Measurements from ENCODE around the gene RASSF1.
A peak's percentile ranks its signal among the peaks of the same experiment; 100 is the strongest.

The RASSF1 gene

DNA sequence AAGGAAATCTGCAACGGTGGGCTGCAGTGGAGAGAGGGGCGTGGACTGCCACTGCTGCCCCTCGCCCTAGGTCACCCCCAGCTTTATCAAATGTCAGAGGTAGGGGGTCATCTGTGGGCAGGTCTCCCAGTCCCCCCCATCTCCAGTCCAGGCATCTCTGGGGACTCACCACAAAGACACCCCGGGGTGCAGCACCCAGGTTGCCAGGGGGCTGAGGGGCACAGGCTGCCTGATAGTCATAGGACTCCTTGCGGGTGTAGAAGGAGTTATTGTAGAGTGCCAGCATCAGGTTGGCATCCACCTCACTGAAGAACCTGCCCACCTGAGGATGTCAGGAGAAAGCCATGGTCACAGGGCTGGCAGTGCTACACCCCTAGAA lies 25.2 kb upstream of the RASSF1 start:
- no peak for DNase-seq (ENCODE audit: low read depth, low spot score)

DNA sequence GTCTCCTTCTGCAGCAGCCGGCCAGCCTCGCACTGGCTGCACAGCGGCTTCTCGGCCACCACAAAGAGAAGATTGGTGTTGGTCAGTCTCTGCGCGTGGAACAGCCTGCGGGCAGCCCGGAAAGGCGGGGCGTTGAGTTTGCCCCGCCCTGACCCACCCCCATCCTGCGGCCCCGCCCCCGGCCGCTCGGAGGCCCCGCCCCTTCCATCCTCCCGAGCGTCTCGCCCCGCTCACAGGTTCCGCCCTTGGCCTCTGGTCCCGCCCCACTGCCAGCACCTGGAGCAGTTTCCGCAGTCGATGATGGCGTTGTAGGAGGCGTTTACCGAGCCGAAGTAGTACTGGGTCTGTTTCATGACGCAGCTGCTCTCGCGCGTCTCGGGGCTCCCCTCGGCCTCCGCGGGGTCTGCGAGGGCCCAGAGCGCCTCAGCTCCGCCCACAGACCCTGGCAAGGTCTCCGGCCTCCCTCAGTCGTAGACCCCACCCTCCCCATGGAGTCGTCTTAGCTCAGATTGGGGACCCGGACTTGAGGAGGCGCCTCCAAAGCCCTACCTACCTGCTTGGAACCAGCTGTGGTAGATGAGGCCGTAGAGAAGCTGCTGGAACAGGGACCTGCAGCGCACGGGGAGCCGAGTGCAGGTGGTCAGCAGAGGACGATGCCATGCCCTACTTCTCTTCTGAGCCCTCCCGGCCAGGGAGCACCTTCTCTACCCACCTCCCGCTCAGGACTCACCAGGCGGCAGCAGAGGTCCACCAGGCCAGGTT lies 24.6 kb upstream of the RASSF1 start:
- no peak for DNase-seq (ENCODE audit: low read depth, low spot score)

DNA sequence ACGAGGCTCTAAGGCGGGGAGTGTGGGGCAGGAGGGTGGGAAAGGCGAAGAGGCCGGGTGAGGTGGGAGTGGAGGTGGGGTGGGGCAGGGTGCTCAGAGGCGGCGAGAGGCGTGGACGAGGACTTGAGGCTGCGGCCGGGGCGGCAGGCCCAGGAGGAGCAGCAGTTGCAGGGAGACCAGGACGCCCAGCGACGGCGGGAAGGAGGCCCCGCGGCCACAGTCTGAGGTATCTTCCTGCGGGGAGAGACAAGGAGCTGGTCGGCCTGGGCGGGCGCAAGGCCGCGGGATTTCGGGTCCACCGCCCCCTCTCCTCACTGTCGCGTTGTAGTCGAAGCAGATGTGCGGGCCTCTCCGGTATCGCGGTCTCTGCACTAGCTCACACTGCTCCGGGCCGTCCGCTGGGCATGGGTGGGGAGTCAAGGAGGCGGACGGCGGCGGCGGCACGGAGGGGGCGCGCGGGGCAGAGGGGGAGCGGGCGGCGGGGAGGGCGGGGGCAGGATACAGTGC lies 24.0 kb upstream of the RASSF1 start:
- no peak for DNase-seq (ENCODE audit: low read depth, low spot score)

DNA sequence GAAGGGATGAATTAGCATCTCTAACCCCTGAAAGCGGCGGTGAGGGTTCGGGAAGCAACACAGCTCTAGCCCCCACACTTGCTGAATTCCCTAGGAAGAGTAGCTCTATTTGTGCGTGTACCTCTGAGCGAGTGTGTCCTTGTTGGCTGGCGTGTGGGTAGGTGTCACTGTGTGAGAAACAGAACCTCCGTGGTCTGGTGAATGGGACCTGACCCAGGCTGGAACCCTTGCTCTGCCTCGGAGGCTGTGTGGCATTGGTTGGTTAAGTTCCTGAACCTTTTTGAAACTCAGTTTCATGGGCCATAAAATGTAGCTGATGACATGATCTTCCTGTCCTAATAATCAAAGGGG lies 19.1 kb upstream of the RASSF1 start:
- no peak for DNase-seq (ENCODE audit: low read depth, low spot score)

DNA sequence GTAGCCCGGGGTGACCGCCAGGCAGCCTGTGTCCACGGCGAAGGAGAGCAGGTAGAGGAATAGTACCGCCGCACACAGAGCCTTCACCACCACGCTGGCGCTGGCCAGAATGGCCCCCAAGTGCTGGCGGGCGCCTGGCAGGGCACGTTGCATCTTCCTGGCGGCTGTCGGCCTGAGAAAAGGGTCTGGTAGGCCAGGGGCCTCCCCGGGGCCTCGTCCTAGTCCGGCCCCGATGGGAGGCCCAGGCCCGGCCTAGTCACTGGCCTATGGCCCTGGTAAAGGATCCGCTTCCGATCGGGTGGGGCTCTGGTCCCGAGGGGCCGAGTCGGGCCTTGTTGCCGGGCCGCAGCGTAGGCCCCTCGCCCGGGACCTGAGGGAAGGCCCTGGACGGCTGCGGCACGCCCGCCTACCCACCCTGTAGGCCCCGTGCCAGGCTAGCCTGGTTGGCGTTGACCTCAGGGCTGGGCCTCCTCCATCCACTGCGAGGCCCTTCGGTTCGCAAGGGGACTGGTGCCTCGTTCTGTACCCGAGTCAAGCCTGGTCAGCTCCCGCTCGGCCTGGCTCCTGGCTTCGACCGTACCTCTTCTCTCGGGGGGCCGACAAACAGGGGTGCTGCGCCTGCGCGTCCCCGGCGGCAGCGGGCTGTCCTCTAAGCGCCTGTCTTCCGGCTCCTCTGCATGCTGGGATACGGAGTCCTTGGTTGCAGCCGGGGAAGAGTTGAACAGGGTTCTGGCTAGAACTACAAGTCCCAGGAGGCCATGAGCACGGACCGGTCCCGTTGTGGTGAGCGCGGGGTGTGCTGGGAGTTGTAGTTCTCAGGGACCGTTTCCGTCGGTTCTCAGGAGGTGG lies 18.5 kb upstream of the RASSF1 start, which contains the start of gene TMEM115:
TSS of gene TMEM115 (minus strand) at position 611 of the 849 bp plus-strand sequence. CDS start at position 153, 458 bp downstream.
- DNase-seq (ENCODE audit: low read depth, low spot score) = peak; percentile 99

DNA sequence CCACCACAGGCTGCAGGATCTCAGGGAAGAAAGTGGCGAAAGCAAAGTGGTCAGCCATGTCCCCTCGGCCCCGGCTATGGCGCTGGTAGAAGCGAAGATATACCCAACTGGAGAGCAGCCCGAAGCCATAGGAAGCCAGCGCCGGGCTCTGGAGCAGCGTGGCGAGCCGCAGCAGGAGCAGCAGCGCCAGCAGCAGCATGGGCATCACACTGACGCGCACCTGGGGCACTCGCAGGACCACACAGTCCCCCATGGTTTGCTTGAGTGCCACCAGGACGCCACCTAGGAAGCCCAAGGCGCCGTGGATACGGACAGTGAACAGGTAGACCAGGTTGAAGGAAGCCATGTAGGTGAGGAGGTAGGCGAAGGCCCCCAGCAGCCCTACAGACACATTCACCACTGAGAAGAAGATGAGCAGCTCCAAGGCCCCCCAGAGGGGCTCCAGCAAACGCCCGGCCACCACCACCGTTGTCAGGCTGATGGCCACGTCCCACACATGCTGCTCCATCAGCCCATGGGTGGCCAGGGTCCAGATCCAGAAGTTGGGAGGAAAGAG lies 17.8 kb upstream of the RASSF1 start:
- no peak for DNase-seq (ENCODE audit: low read depth, low spot score)

DNA sequence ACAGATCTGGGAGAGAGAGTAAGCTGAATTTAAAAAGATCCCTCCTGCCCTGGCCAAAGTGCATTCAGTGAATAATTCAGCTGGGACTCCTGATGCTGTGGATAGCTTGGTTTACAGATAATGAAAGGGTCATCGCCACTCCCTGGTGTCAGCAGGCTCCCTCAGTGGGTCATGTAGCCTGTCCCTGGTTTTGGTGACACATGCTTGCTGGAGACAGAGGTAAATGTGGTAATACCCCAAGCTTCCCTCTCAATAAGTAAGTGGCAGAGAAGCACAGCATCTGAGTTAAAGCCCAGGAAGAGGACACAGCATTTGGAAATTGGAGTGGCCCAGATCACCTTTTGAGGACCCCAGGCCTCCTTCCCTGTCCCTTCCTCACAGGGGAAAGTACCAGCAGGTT lies 16.8 kb upstream of the RASSF1 start:
- DNase-seq (ENCODE audit: low read depth, low spot score) = no peak

DNA sequence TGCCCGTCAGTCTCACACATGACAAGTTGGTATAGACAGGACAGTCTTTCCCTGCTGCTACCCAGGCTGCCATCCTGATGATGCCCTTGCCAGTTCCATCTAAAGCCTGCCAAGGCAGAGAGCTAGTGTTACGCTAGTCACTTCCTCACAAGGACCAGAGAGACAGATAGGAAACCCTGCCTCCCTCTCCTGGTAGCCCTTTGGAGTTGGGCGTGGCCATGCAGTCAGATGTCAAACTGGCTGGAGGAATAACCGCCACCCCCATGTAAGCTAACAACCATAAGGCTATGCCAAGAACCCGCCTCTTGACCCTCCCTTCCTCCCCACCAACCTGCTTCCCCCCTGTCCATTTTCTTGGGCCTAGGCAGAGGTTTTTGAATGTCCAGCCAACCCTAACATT lies 15.9 kb upstream of the RASSF1 start:
- no peak for DNase-seq (ENCODE audit: low read depth, low spot score)

DNA sequence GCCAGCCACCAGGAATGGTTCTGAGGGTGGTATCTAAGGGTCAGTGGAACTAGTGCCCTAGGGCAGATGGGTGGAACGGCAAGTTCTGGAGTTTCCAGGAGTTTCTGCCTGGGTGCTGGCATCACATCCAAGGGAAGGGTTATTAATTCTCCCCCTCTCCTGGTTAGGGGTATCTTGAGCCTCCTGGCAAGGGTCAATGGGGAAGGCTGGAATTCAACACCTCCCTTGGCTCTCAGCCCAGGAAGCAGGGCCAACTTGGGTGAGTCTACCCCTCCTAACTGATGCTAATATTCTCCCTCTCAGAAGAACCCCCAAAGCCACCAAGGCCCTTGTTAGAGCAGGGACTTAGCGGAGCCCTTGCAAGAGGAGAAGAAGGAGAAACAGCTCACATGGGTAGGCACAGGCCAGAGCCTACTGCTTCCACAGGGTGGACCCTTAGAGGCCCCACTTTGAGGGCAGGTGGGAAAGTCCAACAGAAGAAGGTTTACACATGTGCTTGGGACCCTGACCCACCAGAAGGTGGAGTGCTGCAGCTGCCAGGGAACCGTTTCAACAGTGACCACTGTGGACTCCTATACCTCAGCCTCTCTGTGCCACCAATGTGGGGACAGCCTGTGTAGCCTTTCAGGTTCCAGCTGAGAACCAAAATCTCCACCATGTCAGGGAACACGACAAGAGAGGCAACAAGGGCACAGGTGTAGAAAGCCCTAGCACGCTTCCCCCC lies 15.4 kb upstream of the RASSF1 start:
- no peak for DNase-seq (ENCODE audit: low read depth, low spot score)

DNA sequence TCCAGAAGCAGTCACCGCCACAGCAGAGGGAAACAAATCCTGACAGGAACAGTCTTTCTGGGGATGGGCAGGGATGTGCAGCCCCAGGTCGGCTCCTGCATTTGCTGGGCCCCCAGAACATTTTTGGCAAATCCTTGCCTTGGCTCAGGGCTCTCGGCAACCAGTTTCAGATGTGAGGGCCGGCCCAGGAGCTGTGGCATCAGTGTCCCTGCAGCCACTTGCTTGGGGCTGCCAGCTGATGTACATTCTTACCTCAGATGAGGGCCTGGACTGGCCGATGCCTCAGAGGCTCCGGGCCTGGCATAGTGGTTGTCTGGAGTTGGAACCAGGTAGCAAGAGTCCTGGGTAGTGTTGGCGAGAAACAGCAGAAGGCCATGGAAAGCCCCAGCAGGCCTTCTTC lies 14.2 kb upstream of the RASSF1 start:
- no peak for DNase-seq (ENCODE audit: low read depth, low spot score)

DNA sequence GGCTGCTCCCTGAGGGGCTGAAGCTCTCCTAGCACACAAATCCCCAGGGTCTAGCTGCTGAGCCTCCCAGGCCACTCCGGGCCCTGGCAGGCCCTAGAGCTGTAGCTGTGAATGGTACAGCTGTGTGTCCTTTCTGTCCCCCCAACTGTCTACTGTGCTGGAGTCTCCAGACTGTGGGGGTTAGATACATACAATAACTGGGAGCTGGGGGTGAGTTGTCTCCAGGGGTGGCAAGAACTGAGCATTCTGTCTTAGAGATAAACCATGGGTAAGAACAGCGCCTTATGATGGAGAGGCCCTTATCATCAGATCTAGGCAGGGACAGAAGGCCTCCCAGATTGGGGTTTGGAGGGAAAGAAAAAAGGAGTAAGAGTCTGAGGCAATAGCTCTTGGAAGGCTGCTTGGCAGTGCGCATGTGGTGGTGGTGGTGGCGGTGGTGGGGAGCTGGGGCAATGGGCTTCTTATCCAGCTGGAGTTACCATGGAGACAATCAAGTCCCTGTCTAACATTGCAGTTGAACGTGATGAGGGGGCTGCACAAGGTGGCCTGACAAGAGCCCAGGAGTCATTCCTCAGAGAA lies 13.6 kb upstream of the RASSF1 start:
- DNase-seq (ENCODE audit: low read depth, low spot score) = no peak

DNA sequence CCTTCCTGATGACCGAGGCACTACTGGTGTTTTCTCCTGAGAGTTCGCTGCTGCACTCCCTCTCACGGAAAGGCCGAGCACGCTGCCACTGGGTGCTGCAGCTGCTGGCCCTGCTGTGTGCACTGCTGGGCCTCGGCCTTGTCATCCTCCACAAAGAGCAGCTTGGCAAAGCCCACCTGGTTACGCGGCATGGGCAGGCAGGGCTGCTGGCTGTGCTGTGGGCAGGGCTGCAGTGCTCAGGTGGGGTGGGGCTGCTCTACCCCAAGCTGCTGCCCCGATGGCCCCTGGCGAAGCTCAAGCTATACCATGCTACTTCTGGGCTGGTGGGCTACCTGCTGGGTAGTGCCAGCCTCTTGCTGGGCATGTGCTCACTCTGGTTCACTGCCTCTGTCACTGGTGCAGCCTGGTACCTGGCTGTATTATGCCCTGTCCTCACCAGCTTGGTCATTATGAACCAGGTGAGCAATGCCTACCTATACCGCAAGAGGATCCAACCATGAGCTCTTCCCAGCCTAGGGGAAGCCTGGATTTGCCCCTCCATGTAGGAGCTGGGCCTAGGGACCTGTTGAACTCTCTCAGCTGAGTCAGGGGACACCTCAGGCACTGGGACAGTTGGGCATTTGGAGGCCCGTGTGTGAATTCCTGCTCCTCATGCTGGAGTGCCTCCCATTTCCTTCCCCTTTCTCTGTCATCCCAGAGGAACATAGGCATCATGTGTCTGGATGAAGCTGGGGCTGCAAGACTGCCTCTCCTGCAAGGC lies 12.8 kb upstream of the RASSF1 start:
- no peak for DNase-seq (ENCODE audit: low read depth, low spot score)

DNA sequence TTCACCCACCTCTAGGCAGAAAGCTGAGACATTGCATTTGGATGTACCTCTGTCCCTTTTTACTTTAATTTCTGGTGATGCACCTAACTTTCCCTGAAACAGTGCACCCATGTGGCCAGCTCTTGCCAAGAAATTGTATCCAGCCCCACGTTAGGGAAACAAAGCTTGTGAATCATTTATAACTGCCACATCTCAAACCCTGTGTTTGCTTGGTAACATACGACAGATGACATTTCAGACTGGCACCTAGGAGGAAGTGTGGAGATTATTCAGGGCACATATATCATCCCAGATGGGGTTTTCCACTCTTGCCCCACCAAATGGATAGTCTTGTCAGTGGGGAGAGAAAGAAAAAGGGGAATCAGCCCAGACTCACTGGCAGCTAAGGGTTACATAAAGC lies 12.1 kb upstream of the RASSF1 start:
- no peak for DNase-seq (ENCODE audit: low read depth, low spot score)

DNA sequence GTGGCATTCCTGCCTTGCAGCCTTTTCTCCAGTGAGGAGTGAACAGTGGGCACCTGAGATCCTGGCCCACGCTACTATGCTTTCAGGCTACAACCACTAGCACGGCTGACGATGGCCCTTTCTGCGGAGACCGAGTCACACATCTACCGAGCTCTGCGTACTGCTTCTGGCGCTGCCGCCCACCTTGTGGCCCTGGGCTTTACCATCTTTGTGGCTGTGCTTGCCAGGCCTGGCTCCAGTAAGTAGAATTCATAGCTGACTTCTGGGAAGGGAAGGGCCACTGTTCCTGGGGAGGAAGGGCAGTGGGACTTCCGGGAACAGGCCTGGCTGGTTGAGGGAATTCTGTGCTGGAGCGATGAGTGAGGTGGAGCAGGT lies 10.7 kb upstream of the RASSF1 start:
- no peak for DNase-seq (ENCODE audit: low read depth, low spot score)

DNA sequence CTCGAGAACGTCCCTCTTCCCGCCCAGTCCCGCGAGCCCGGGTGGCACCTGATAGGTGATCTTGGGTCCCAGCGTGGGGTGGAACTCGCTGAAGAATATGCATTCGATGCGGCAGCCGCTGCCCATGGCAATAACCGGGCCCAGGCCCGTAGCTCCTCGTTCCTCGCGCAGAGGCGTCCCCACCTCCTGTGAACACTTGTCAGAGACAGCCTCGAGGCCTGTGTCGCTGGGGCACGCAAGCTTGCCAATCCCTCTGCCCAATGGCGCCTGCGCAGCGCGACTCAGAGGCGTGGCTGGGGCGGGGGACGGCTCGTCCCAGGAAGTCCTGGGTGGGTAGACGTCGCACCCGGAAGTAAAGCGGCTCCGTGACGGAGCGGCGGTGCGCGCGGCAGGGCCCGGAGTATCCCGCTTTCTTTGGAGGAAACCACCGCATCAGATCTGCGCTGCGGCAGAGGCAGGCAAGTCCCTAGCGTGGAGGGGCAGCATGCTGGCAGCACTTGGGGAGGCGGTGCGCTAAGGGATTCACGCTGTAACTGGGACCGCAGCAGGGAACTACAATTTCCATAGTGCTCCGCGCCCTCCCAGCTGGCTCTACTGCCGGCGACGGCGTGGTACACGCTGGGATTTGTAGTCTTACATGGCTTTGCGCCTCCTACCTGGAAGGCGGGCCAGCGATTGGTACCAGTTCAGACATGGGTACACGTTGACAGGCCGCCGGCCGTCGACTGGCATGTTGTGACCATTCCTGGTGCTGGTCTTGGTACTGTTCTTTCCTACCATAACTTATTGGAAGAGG lies 10.1 kb upstream of the RASSF1 start, which contains the start of the genes CYB561D2 and NPRL2:
TSS of gene CYB561D2 (plus strand) at position 336 of the 796 bp plus-strand sequence. CDS start 572 bp downstream, outside the sequence.
TSS of gene NPRL2 (minus strand) at position 249 of the 796 bp plus-strand sequence. CDS start at position 126, 123 bp downstream.
- no peak for DNase-seq (ENCODE audit: low read depth, low spot score)

DNA sequence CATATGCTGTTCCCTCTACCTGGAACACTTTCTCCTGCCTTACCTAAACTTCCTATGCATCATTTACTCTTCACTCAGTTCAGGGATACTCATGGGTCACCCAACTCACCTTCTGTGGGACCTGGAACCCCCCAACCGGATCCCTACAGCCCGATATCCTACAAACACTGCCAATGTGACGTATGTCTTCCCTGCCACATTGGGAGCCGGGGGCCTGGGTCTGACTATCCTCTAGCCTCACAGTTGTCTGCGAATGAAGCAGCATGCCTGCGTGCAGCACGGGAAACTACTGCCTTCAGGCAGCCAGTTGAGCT lies 9.5 kb upstream of the RASSF1 start:
- no peak for DNase-seq (ENCODE audit: low read depth, low spot score)

DNA sequence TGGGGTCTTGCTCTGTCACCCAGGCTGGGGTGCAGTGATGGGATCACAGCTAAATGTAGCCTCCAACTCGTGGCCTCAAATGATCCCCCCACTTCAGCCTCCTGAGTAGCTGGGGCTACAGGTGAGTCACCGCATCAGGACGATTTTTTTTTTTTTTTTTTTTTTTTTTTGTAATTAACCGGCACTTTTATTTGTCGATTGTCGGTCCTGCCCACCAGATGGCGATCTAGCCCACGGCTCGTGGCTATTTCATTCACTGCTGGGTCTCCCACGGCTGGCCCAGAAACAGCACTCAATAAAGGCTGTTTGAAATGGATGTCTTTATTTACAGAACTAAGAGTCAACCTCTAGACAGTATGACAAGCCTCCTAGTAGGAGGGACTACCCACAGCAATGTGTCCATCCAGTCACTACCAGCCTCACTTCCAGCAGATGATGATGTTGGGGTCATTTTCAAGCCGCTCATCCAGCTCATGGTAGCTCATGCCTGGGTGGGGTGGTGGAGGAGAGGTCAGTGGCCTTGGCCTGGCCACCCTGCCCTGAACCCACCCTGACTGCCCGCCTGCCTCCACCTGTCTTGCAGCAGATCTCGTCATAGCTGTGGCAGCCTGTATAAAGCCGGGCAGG lies 6.7 kb upstream of the RASSF1 start:
- DNase-seq (ENCODE audit: low read depth, low spot score) = no peak

DNA sequence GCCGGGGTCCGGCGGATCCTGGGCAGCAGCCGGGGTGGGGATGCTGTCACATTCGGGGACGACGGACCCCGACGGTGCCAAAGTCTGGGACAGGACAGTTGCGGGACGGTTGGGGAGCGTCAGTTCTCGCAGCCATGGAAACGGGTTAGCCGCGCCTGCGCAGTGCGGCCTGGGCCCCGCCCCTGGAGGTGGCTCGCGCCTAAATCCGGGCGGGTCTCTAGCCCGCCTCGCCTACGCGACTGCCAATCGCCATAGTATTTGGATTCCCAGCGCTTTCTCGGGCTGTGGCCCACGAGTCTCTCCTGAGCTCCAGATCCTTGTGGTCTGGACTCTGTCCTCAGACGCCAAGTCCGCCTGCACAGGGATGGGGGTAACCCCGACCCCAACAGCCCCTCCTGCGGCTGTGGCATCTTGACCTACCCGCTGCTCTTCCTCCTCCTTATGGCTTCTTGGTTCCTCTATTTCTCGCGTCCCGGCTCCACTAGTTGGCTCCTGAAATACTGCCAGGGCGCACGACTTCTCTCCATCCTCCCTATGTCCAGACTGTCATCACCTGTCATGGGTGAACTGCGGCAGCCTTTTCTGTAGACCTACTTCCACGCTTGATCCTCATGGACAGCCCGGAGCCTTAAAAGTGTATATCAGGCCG lies 5.1 kb upstream of the RASSF1 start, which contains the start of gene ZMYND10:
TSS of gene ZMYND10 (minus strand) at position 147 of the 649 bp plus-strand sequence. CDS start 153 bp downstream, outside the sequence.
- DNase-seq (ENCODE audit: low read depth, low spot score) = no peak

DNA sequence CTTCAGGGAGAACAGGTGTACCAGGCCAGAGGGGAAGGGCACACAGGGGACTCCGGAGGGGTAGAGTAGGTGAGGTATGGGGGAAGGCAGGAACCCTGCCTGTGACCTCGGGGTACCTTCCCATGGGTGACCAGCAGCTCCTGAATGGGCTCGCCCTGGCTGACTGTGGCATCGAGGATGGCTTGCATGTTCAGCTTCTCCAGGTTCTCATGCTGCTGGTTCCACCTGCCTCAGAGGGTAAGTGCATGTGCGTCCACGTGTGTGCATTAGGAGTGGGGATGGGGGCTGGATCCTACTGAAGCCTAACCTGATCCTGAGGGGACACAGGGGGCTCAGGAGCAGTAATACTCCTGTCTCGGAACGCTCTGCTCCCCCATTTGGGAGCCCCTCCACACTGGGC lies 4.4 kb upstream of the RASSF1 start:
- no peak for DNase-seq (ENCODE audit: low read depth, low spot score)

All from iPS DF 19.7 (cell line).